H9 (cell line): ENCODE results near the gene OR51V1. TPM values are rescaled to one million over a fixed set of nuclear protein-coding genes. Genes with fewer than 3 reads are reported as not detected.

Experiments
- DNase-seq: peaks from one replicate; pipeline ENCODE4 v3.0.0-alpha.2; 2017
- H2AFZ ChIP-seq: one replicate; pipeline ENCODE4 v1.6.1; 2013; ENCODE audit warnings: mild to moderate bottlenecking, low read length, control low read depth, moderate library complexity
- H2AK5ac ChIP-seq: 2 replicates; pipeline ENCODE4 v1.6.1; 2013; ENCODE audit warnings: low read length, control low read depth, mixed read lengths; ENCODE audit not compliant: insufficient read length
- H2BK120ac ChIP-seq: one replicate; pipeline ENCODE4 v1.6.1; 2013; ENCODE audit warnings: low read depth, mild to moderate bottlenecking, low read length, control low read depth, inconsistent platforms; ENCODE audit not compliant: poor library complexity, severe bottlenecking
- H2BK12ac ChIP-seq: 2 replicates; pipeline ENCODE4 v1.6.1; 2013; ENCODE audit warnings: low read length, control low read depth, mixed read lengths, low read depth; ENCODE audit not compliant: insufficient read length
- H2BK15ac ChIP-seq: 2 replicates; pipeline ENCODE4 v1.6.1; 2013; ENCODE audit warnings: low read depth, low read length, control low read depth
- H2BK20ac ChIP-seq: one replicate; pipeline ENCODE4 v1.6.1; 2013; ENCODE audit warnings: low read depth, mild to moderate bottlenecking, low read length, control low read depth, inconsistent platforms; ENCODE audit not compliant: poor library complexity, severe bottlenecking
- H2BK5ac ChIP-seq: 2 replicates; pipeline ENCODE4 v1.6.1; 2013; ENCODE audit warnings: low read length, control low read depth, mixed read lengths; ENCODE audit not compliant: insufficient read length
- H3K14ac ChIP-seq: 2 replicates; pipeline ENCODE4 v1.6.1; 2013; ENCODE audit warnings: low read length, control low read depth; ENCODE audit not compliant: insufficient read depth
- H3K18ac ChIP-seq: 2 replicates; pipeline ENCODE4 v1.6.1; 2013; ENCODE audit warnings: low read depth, mild to moderate bottlenecking, mixed read lengths, low read length, control low read depth; ENCODE audit not compliant: insufficient read length
- H3K23ac ChIP-seq: 2 replicates; pipeline ENCODE4 v1.6.1; 2013; ENCODE audit warnings: low read length, control low read depth, mixed read lengths, low read depth; ENCODE audit not compliant: insufficient read length
- H3K23me2 ChIP-seq: 2 replicates; pipeline ENCODE4 v1.6.1; 2013; ENCODE audit warnings: low read depth, mild to moderate bottlenecking, mixed read lengths, low read length, control low read depth; ENCODE audit not compliant: insufficient read length, poor library complexity, severe bottlenecking
- H3K27ac ChIP-seq: 2 replicates; pipeline ENCODE4 v1.5.1; 2013; ENCODE audit warnings: low read length, control low read depth, mixed read lengths, low read depth; ENCODE audit not compliant: insufficient read length
- H3K27me3 ChIP-seq: 2 replicates; pipeline ENCODE4 v1.6.1; 2013; ENCODE audit warnings: low read length, control low read depth, inconsistent platforms; ENCODE audit not compliant: insufficient read depth
- H3K4ac ChIP-seq: 2 replicates; pipeline ENCODE4 v1.6.1; 2013; ENCODE audit warnings: low read depth, mild to moderate bottlenecking, control low read depth, inconsistent platforms, low read length, moderate library complexity
- H3K4me1 ChIP-seq: 2 replicates; pipeline ENCODE4 v1.6.1; 2013; ENCODE audit warnings: low read length, control low read depth, inconsistent platforms; ENCODE audit not compliant: insufficient read depth
- H3K4me2 ChIP-seq: 2 replicates; pipeline ENCODE4 v1.6.1; 2013; ENCODE audit warnings: low read length, control low read depth, mixed read lengths; ENCODE audit not compliant: insufficient read length, insufficient read depth
- H3K56ac ChIP-seq: 2 replicates; pipeline ENCODE4 v1.6.1; 2013; ENCODE audit warnings: low read depth, mild to moderate bottlenecking, mixed read lengths, low read length, control low read depth; ENCODE audit not compliant: insufficient read length
- H3K79me1 ChIP-seq: 2 replicates; pipeline ENCODE4 v1.6.1; 2013; ENCODE audit warnings: low read depth, mild to moderate bottlenecking, moderate library complexity, low read length, control low read depth, inconsistent platforms; ENCODE audit not compliant: insufficient read depth, poor library complexity, severe bottlenecking
- H3K79me2 ChIP-seq: 2 replicates; pipeline ENCODE4 v1.6.1; 2013; ENCODE audit warnings: low read length, control low read depth, inconsistent platforms; ENCODE audit not compliant: insufficient read depth
- H3K9ac ChIP-seq: 2 replicates; pipeline ENCODE4 v1.6.1; 2013; ENCODE audit warnings: low read length, control low read depth, mixed read lengths; ENCODE audit not compliant: insufficient read length; ENCODE audit errors: extremely low read depth
- H3K9me3 ChIP-seq: one replicate; pipeline ENCODE4 v1.6.1; 2013; ENCODE audit warnings: low read depth, low read length, inconsistent platforms; ENCODE audit not compliant: control insufficient read depth
- H3T11ph ChIP-seq: one replicate; pipeline ENCODE4 v1.6.1; 2013; ENCODE audit warnings: mild to moderate bottlenecking, low read length, control low read depth, inconsistent platforms
- H4K20me1 ChIP-seq: one replicate; pipeline ENCODE4 v1.6.1; 2013; ENCODE audit not compliant: control insufficient read depth, insufficient read length, insufficient read depth
- H4K5ac ChIP-seq: 2 replicates; pipeline ENCODE4 v1.6.1; 2013; ENCODE audit warnings: low read depth, mild to moderate bottlenecking, mixed read lengths, low read length, control low read depth; ENCODE audit not compliant: insufficient read length
- H4K8ac ChIP-seq: replicated peaks from 2 replicates; pipeline ENCODE4 v1.6.1; 2013; ENCODE audit warnings: low read length, control low read depth, mixed read lengths, low read depth; ENCODE audit not compliant: insufficient read length
- H4K91ac ChIP-seq: 2 replicates; pipeline ENCODE4 v1.6.1; 2013; ENCODE audit warnings: low read depth, mild to moderate bottlenecking, moderate library complexity, mixed read lengths, low read length, control low read depth; ENCODE audit not compliant: insufficient read length
- H3K27ac Mint-ChIP-seq, 3 experiments: 2 replicates in 2 of 3; 3 replicates in 1 of 3; pipeline ENCODE4 v1.8.0; 2020 to 2021; ENCODE audit warnings: mixed read lengths in 3 of 3, mild to moderate bottlenecking in 1 of 3, moderate library complexity in 1 of 3
- H3K27me3 Mint-ChIP-seq: 2 replicates; pipeline ENCODE4 v1.8.0; 2021; ENCODE audit warnings: low read depth, mild to moderate bottlenecking, moderate library complexity, mixed read lengths
- H3K36me3 Mint-ChIP-seq, 3 experiments: 2 replicates in 2 of 3; 3 replicates in 1 of 3; pipeline ENCODE4 v1.8.0; 2020 to 2021; ENCODE audit warnings: low read depth in 3 of 3, mixed read lengths in 3 of 3; ENCODE audit not compliant: insufficient read depth in 1 of 3
- H3K4me1 Mint-ChIP-seq, 2 experiments: 2 replicates each; pipeline ENCODE4 v1.8.0; 2020; ENCODE audit warnings: mixed read lengths in 2 of 2
- H3K4me3 Mint-ChIP-seq, 2 experiments: 2 replicates in 1 of 2; 3 replicates in 1 of 2; pipeline ENCODE4 v1.8.0; 2020 to 2021; ENCODE audit warnings: mild to moderate bottlenecking in 2 of 2, mixed read lengths in 2 of 2, moderate library complexity in 1 of 2
- H3K9me3 Mint-ChIP-seq, 2 experiments: 2 replicates in 1 of 2; 3 replicates in 1 of 2; pipeline ENCODE4 v1.8.0; 2020; ENCODE audit warnings: mild to moderate bottlenecking in 2 of 2, mixed read lengths in 2 of 2, moderate library complexity in 1 of 2
- CTCF ChIP-seq: fragments of 200-600 bp; sonication (generic); conservative IDR thresholded peaks from 3 replicates; pipeline ENCODE4 v1.8.0; 2021; ENCODE audit warnings: antibody characterized with exemption, mild to moderate bottlenecking
- WGBS: extraction: QIAGEN DNeasy Blood & Tissue Kit; methylation state at CpG from one replicate; pipeline ENCODE4 v1.1.7; 2013; ENCODE audit warnings: missing lambda C conversion rate, low lambda C conversion rate, mixed read lengths; ENCODE audit not compliant: insufficient read length; ENCODE audit errors: extremely low coverage; 5-methylcytosine and 5-hydroxymethylcytosine counted together
- total RNA-seq: library from RNA; stranded (reverse); gene quantifications from 2 replicates; pipeline ENCODE4 v1.2.1, GENCODE V29; 2021

OR51V1 gene
- total RNA-seq, 1 experiment from 2014 or later, result not detected

GRCh38 chr11:5240056-5240455 is 39.6 kb upstream of the OR51V1 start:
- Mint-ChIP-seq H3K27me3 (peaks cover 6% of the 10 kb centered on the region), H3K9me3 (no peaks in the 10 kb centered on the region), H3K27ac (no peak overlapping the region), H3K36me3 (no peaks in the 10 kb centered on the region), H3K4me3 (no peak overlapping the region), H3K4me1 (no peaks in the 10 kb centered on the region)
- TF ChIP-seq CTCF, result no peak
- Histone ChIP-seq H2BK120ac (no peak overlapping the region), H3K56ac (no peak overlapping the region), H2BK12ac (no peak overlapping the region), H4K5ac (no peak overlapping the region), H3T11ph (no peak overlapping the region), H2BK20ac (no peak overlapping the region), H4K8ac (no peak overlapping the region), H3K23me2 (no peaks in the 10 kb centered on the region), H3K4ac (no peak overlapping the region), H4K20me1 (no peaks in the 10 kb centered on the region), H3K23ac (no peak overlapping the region), H2BK5ac (no peak overlapping the region), H3K9me3 (no peaks in the 10 kb centered on the region), H3K79me2 (no peaks in the 10 kb centered on the region), H3K9ac (no peak overlapping the region), H3K79me1 (no peaks in the 10 kb centered on the region), H3K27me3 (no peaks in the 10 kb centered on the region), H2AFZ (no peak overlapping the region), H4K91ac (no peak overlapping the region), H3K14ac (no peak overlapping the region), H3K4me2 (no peak overlapping the region), H2BK15ac (no peak overlapping the region), H3K18ac (no peak overlapping the region), H2AK5ac (no peak overlapping the region), H3K27ac (no peak overlapping the region), H3K4me1 (no peaks in the 10 kb centered on the region)
- WGBS, result no CpG with 5 or more reads among the region's 1 CpG
- no peak for DNase-seq
